HepG2 (cell line): ENCODE data around the gene TSPAN3. TPM values are rescaled to one million over a fixed set of nuclear protein-coding genes. Genes with fewer than 3 reads are reported as not detected.

Source experiments
- ATAC-seq: fragments of 200-7000 bp; cut with Tn5 transposase; 3 replicates; pipeline ENCODE4 v1.9.1; 2020; ENCODE audit warnings: mild to moderate bottlenecking, moderate library complexity
- BruUV-seq: library from RNA; stranded (reverse); fragments of 400-500 nt; replicated peaks from 2 replicates; lab custom pipeline; 2021; lab: Mats Ljungman, UMichigan
- CTCF ChIA-PET: fragments of 300-600 bp; formaldehyde crosslinking; extraction: SDS; loops from one replicate; lab custom pipeline; 2021; ENCODE audit warnings: low total read pairs, inconsistent platforms, low intra/inter-chr PET ratio; lab: Yijun Ruan, JAX
- POLR2A ChIA-PET: fragments of 350-600 bp; sonication (Branson Sonifier 250); formaldehyde crosslinking; loops from one replicate; lab custom pipeline; 2020; ENCODE audit warnings: antibody characterized with exemption, inconsistent platforms; lab: Yijun Ruan, JAX
- DNase-seq: peaks from one replicate; pipeline ENCODE4 v3.0.0-alpha.2; 2015; ENCODE audit warnings: low spot score
- FAIRE-seq: peaks from 3 replicates; lab custom pipeline; 2011; peaks lifted over from hg19 to GRCh38; lab: Jason Lieb, UNC
- H2AFZ ChIP-seq: one replicate; pipeline ENCODE4 v1.6.1; 2011; ENCODE audit warnings: low read length, inconsistent platforms
- H3K27ac ChIP-seq: fragments of 300-600 bp; 3 replicates; pipeline ENCODE4 v1.8.0; 2011; ENCODE audit warnings: mixed run types, mild to moderate bottlenecking, mixed read lengths, low read length, inconsistent platforms; ENCODE audit not compliant: insufficient read depth; ENCODE audit errors: extremely low read length
- H3K27me3 ChIP-seq, 2 experiments: fragments of 200-600 bp in 1 of 2; 2 replicates in 1 of 2; 3 replicates in 1 of 2; pipeline versions ENCODE4 v1.6.0 to v1.8.0; 2011; ENCODE audit warnings: low read length in 2 of 2, mild to moderate bottlenecking in 2 of 2, moderate library complexity in 2 of 2, inconsistent platforms in 1 of 2; ENCODE audit not compliant: insufficient read depth in 2 of 2, control insufficient read depth in 1 of 2
- H3K36me3 ChIP-seq, 2 experiments: fragments of 200-600 bp in 1 of 2; replicated peaks in 1 of 2; 2 replicates in 1 of 2; 3 replicates in 1 of 2; pipeline versions ENCODE4 v1.5.1 to v1.8.0; 2011; ENCODE audit warnings: low read length in 2 of 2, inconsistent platforms in 1 of 2; ENCODE audit not compliant: insufficient read depth in 2 of 2, control insufficient read depth in 1 of 2
- H3K4me1 ChIP-seq: 2 replicates; pipeline ENCODE4 v1.5.1; 2012; ENCODE audit warnings: low read length, inconsistent platforms; ENCODE audit not compliant: insufficient read depth
- H3K4me2 ChIP-seq: 2 replicates; pipeline ENCODE4 v1.6.0; 2011; ENCODE audit warnings: low read depth, low read length, inconsistent platforms
- H3K4me3 ChIP-seq, 3 experiments: fragments of 200-600 bp in 1 of 3; sonication (generic), shearing (Covaris generic) in 1 of 3; replicated peaks in 1 of 3; 2 replicates each; pipeline ENCODE4 v1.5.1; 2011 to 2016; ENCODE audit warnings: low read length in 3 of 3, inconsistent platforms in 2 of 3, low read depth in 2 of 3, mild to moderate bottlenecking in 2 of 3, control low read depth in 1 of 3, mixed read lengths in 1 of 3; ENCODE audit not compliant: insufficient read depth in 1 of 3
- H3K79me2 ChIP-seq: one replicate; pipeline ENCODE4 v1.6.1; 2011; ENCODE audit warnings: low read length, inconsistent platforms; ENCODE audit not compliant: insufficient read depth
- H3K9ac ChIP-seq: 2 replicates; pipeline ENCODE4 v1.6.0; 2011; ENCODE audit warnings: mild to moderate bottlenecking, low read depth, low read length, inconsistent platforms; ENCODE audit not compliant: insufficient read depth
- H3K9me3 ChIP-seq: 2 replicates; pipeline ENCODE4 v1.5.1; 2012; ENCODE audit warnings: mild to moderate bottlenecking, low read length
- H4K20me1 ChIP-seq: 2 replicates; pipeline ENCODE4 v1.6.0; 2011; ENCODE audit warnings: inconsistent platforms, mild to moderate bottlenecking, low read length, moderate library complexity; ENCODE audit not compliant: insufficient read depth
- ATRX ChIP-seq: sonication (generic); formaldehyde crosslinking; IDR thresholded peaks from 2 replicates; pipeline ENCODE4 v1.4.0; 2020; ENCODE audit warnings: missing genetic modification reagents, borderline replicate concordance
- CC2D1A ChIP-seq: sonication (generic); formaldehyde crosslinking; IDR thresholded peaks from 2 replicates; pipeline ENCODE4 v1.8.1; 2023; ENCODE audit warnings: mild to moderate bottlenecking, missing genetic modification reagents
- FOXM1 ChIP-seq: sonication (generic); formaldehyde crosslinking; IDR thresholded peaks from 2 replicates; pipeline ENCODE4 v1.5.0; 2020; ENCODE audit warnings: missing genetic modification reagents
- HHEX ChIP-seq: IDR thresholded peaks from 2 replicates; pipeline ENCODE4 v1.6.1; 2016; ENCODE audit warnings: control low read depth
- PAWR ChIP-seq: sonication (generic); formaldehyde crosslinking; IDR thresholded peaks from 2 replicates; pipeline ENCODE4 v1.4.0; 2020; ENCODE audit warnings: missing genetic modification reagents, mild to moderate bottlenecking, borderline replicate concordance
- RFX5 ChIP-seq: IDR thresholded peaks from 2 replicates; pipeline ENCODE4 v1.6.1; 2011; ENCODE audit warnings: low read depth, low read length, improper control_type of control experiment
- RNF2 ChIP-seq: fragments of 450-650 bp; conservative IDR thresholded peaks from 2 replicates; pipeline ENCODE4 v1.6.1; 2016; ENCODE audit warnings: low read depth
- SP4 ChIP-seq: sonication (generic); formaldehyde crosslinking; IDR thresholded peaks from 2 replicates; pipeline ENCODE4 v1.8.1; 2023; ENCODE audit warnings: mild to moderate bottlenecking, missing genetic modification reagents
- ZBTB21 ChIP-seq: sonication (generic); formaldehyde crosslinking; IDR thresholded peaks from 2 replicates; pipeline ENCODE4 v1.4.0; 2020; ENCODE audit warnings: missing genetic modification reagents
- ZFP82 ChIP-seq: sonication (generic); formaldehyde crosslinking; IDR thresholded peaks from 2 replicates; pipeline ENCODE4 v1.5.1; 2020; ENCODE audit warnings: mild to moderate bottlenecking, missing genetic modification reagents, borderline replicate concordance
- ZNF251 ChIP-seq: sonication (generic); formaldehyde crosslinking; IDR thresholded peaks from 2 replicates; pipeline ENCODE4 v1.9.0; 2021; ENCODE audit warnings: mild to moderate bottlenecking, missing genetic modification reagents
- ZNF292 ChIP-seq: sonication (generic); formaldehyde crosslinking; IDR thresholded peaks from 2 replicates; pipeline ENCODE4 v1.8.1; 2022; ENCODE audit warnings: mild to moderate bottlenecking, low read depth, missing genetic modification reagents, borderline replicate concordance
- ZNF576 ChIP-seq: sonication (generic); formaldehyde crosslinking; IDR thresholded peaks from 2 replicates; pipeline ENCODE4 v1.4.0; 2020; ENCODE audit warnings: mild to moderate bottlenecking, missing genetic modification reagents
- ZNF75D ChIP-seq: sonication (generic); formaldehyde crosslinking; IDR thresholded peaks from 2 replicates; pipeline ENCODE4 v1.8.1; 2023; ENCODE audit warnings: missing genetic modification reagents, mild to moderate bottlenecking, borderline replicate concordance
- WGBS: methylation state at CpG from one replicate; pipeline ENCODE4 v1.1.6; 2017; ENCODE audit warnings: low lambda C conversion rate; 5-methylcytosine and 5-hydroxymethylcytosine counted together
- in situ Hi-C: cut with HindIII; loops from 2 replicates; pipeline ENCODE4 v1.10.0; 2017; ENCODE audit warnings: low pct_unique_long_range_greater_than_20kb; ENCODE audit not compliant: extremely low pct_ligation_motif_present
- intact Hi-C: fragments of 100-400 bp; cut with micrococcal nuclease; formaldehyde crosslinking; loops from one replicate; pipeline ENCODE4 v1.10.0; 2022; ENCODE audit not compliant: unreplicated experiment
- polyA plus RNA-seq, 8 experiments: library from polyadenylated mRNA; depleted of rRNA in 3 of 8; stranded (reverse) in 7 of 8; unstranded in 1 of 8; fragments of >200 nt; fragmentation: Illumina TruSeq in 4 of 8; extraction: Trizol in 4 of 8; gene quantifications; 2 replicates each; pipeline versions ENCODE4 v1.2.1 to v1.2.3, GENCODE V29; 2011 to 2016; ENCODE audit warnings: low read depth in 4 of 8, missing spikeins in 1 of 8, mixed read lengths in 1 of 8; ENCODE audit not compliant: insufficient read depth in 1 of 8
- total RNA-seq, 5 experiments: library from RNA; depleted of rRNA; stranded (reverse); fragments of >200 nt; fragmentation: Illumina TruSeq; extraction: Trizol; gene quantifications; 2 replicates each; pipeline ENCODE4 v1.2.3, GENCODE V29; 2016; ENCODE audit warnings: low read depth in 1 of 5

Gene TSPAN3
- total and polyA plus RNA-seq, 2 of the 13 experiments (the other 11 are each of a cell fraction or from before 2014, with no cell fraction given) = 167 to 170 TPM

- Histone ChIP-seq H3K4me2 (no peak overlapping the region), H3K27ac (no peak overlapping the region)
- in situ Hi-C loops = no loop called here
- POLR2A ChIA-PET = no interaction called here
- no peak for TF ChIP-seq SP4
- no peak for TF ChIP-seq ZBTB21
- no peak for TF ChIP-seq RFX5
- no peak for TF ChIP-seq FOXM1 (CRISPR knock-in tag)
- no peak for TF ChIP-seq ZFP82 (CRISPR knock-in tag)
- no peak for TF ChIP-seq ZNF292 (CRISPR knock-in tag)
- no peak for TF ChIP-seq CC2D1A (CRISPR knock-in tag)
- TF ChIP-seq PAWR = no peak
- TF ChIP-seq ZNF576 (CRISPR knock-in tag) = no peak
- no peak for TF ChIP-seq ATRX (CRISPR knock-in tag)
- no peak for TF ChIP-seq ZNF75D
- TF ChIP-seq RNF2 = no peak
- TF ChIP-seq HHEX (CRISPR knock-in tag) = no peak
- no peak for TF ChIP-seq ZNF251 (CRISPR knock-in tag)
- TF ChIP-seq, all 625 proteins: peak for 0
- no peak for ATAC-seq
- Histone ChIP-seq H3K4me1 (peaks cover 15% of the 10 kb centered on the region), H3K4me3 (no peak overlapping the region), H3K79me2 (no peaks in the 10 kb centered on the region), H3K9me3 (no peaks in the 10 kb centered on the region), H3K27me3 (no peaks in the 10 kb centered on the region), H3K9ac (no peak overlapping the region), H4K20me1 (no peaks in the 10 kb centered on the region), H2AFZ (no peak overlapping the region), H3K36me3 (no peaks in the 10 kb centered on the region)
- no TSS peak for BruUV-seq
- DNase-seq = no peak
- WGBS = 42% methylated on average over 4 of the region's 4 CpGs
- intact Hi-C loops = no loop called here
- FAIRE-seq = no peak
- CTCF ChIA-PET = no interaction called here
Measured at GRCh38 chr15:77096138-77096537, 25.2 kb upstream of the TSPAN3 start.
